Small intestine (tissue), 7 donors: ENCODE results near the gene IGFL4. TPM values are rescaled to one million over a fixed set of nuclear protein-coding genes. Genes with fewer than 3 reads are reported as not detected.

Experiments used
- DNase-seq, 2 donors: peaks; one replicate each; pipeline versions ENCODE4 v3.0.0 to v3.0.0-alpha.2; 2013
- FAIRE-seq: peaks from 2 replicates; lab custom pipeline; 2012; peaks lifted over from hg19 to GRCh38; lab: Jason Lieb, UNC
- H3K27ac ChIP-seq, 3 donors: one replicate each; pipeline ENCODE4 v1.5.1; 2013; ENCODE audit warnings: low read length in 2 of 3, mild to moderate bottlenecking in 2 of 3, control low read depth in 1 of 3, inconsistent platforms in 1 of 3, low read depth in 1 of 3, moderate library complexity in 1 of 3
- H3K27me3 ChIP-seq, 3 donors: one replicate each; pipeline ENCODE4 v1.6.1; 2013; ENCODE audit warnings: low read length in 3 of 3, inconsistent platforms in 1 of 3; ENCODE audit not compliant: control insufficient read depth in 3 of 3, insufficient read depth in 3 of 3
- H3K36me3 ChIP-seq, 3 donors: one replicate each; pipeline ENCODE4 v1.6.1; 2013; ENCODE audit warnings: low read length in 3 of 3, inconsistent platforms in 1 of 3, low read depth in 1 of 3, mild to moderate bottlenecking in 1 of 3, moderate library complexity in 1 of 3; ENCODE audit not compliant: control insufficient read depth in 3 of 3, insufficient read depth in 2 of 3
- H3K4me1 ChIP-seq, 3 donors: one replicate each; pipeline ENCODE4 v1.6.1; 2013; ENCODE audit warnings: low read length in 2 of 3, inconsistent platforms in 1 of 3, low read depth in 1 of 3, mild to moderate bottlenecking in 1 of 3, moderate library complexity in 1 of 3; ENCODE audit not compliant: control insufficient read depth in 3 of 3, insufficient read depth in 2 of 3
- H3K4me3 ChIP-seq, 3 donors: one replicate each; pipeline ENCODE4 v1.5.1; 2013; ENCODE audit warnings: low read length in 3 of 3, control low read depth in 1 of 3, inconsistent platforms in 1 of 3, low read depth in 1 of 3, mild to moderate bottlenecking in 1 of 3, moderate library complexity in 1 of 3
- H3K9me3 ChIP-seq, 2 donors: one replicate each; pipeline ENCODE4 v1.6.1; 2013; ENCODE audit warnings: low read depth in 1 of 2, low read length in 1 of 2; ENCODE audit not compliant: control insufficient read depth in 2 of 2, insufficient read depth in 1 of 2
- WGBS, 3 donors: extraction: QIAGEN DNeasy Blood & Tissue Kit; methylation state at CpG; one replicate each; pipeline ENCODE4 v1.1.7; 2013; 5-methylcytosine and 5-hydroxymethylcytosine counted together
- polyA plus RNA-seq, 4 donors: library from polyadenylated mRNA; stranded (reverse) in 3 of 4; unstranded in 1 of 4; fragments of 200-250 nt in 3 of 4; fragments of 120-200 nt in 1 of 4; gene quantifications; one replicate each; pipeline versions ENCODE4 v1.2.1 to v1.2.3, GENCODE V29; 2013
- donor health status: healthy with polysubstance abuse.
- donor health status: control.
- donor health status: control.
- donor health status: Bipolar disorder and iron deficiency.
- donor health status: healthy.

The IGFL4 gene
- polyA plus RNA-seq, 4 donors = 0.03 to 1.2 TPM; not detected in 2

- FAIRE-seq = no peak
These were observed 7.4 kb downstream of the IGFL4 start for GRCh38 chr19:46033401-46033800.

GRCh38 chr19:46032597-46033025, 8.2 kb downstream of the IGFL4 start:
- H3K9me3 ChIP-seq = peaks cover 0 to 15% of the 10 kb centered on the region in 2 donors
- DNase-seq = no peak
- 87 to 91% (median 89%) methylated on average over 3 of the region's 3 CpGs for WGBS, 3 donors
- no peak overlapping the region for H3K4me3 ChIP-seq
- no peak for FAIRE-seq
- no peaks in the 10 kb centered on the region for H3K4me1 ChIP-seq
- H3K27me3 ChIP-seq = peaks cover 0 to 3% (median 2%) of the 10 kb centered on the region in 3 donors
- H3K36me3 ChIP-seq = peaks cover 0 to 2% (median 0%) of the 10 kb centered on the region in 3 donors
- H3K27ac ChIP-seq = no peak overlapping the region

More at GRCh38 chr19:46033401-46033800, 7.4 kb downstream of the IGFL4 start:
- Histone ChIP-seq H3K27me3 (peaks cover 0 to 3% (median 2%) of the 10 kb centered on the region in 3 donors), H3K27ac (no peak overlapping the region), H3K4me3 (no peak overlapping the region), H3K4me1 (no peaks in the 10 kb centered on the region), H3K9me3 (peaks cover 0 to 16% of the 10 kb centered on the region in 2 donors), H3K36me3 (peaks cover 0 to 2% (median 0%) of the 10 kb centered on the region in 3 donors)
- 83 to 89% (median 87%) methylated on average over 11 of the region's 11 CpGs for WGBS, 3 donors
- no peak for DNase-seq

DNA sequence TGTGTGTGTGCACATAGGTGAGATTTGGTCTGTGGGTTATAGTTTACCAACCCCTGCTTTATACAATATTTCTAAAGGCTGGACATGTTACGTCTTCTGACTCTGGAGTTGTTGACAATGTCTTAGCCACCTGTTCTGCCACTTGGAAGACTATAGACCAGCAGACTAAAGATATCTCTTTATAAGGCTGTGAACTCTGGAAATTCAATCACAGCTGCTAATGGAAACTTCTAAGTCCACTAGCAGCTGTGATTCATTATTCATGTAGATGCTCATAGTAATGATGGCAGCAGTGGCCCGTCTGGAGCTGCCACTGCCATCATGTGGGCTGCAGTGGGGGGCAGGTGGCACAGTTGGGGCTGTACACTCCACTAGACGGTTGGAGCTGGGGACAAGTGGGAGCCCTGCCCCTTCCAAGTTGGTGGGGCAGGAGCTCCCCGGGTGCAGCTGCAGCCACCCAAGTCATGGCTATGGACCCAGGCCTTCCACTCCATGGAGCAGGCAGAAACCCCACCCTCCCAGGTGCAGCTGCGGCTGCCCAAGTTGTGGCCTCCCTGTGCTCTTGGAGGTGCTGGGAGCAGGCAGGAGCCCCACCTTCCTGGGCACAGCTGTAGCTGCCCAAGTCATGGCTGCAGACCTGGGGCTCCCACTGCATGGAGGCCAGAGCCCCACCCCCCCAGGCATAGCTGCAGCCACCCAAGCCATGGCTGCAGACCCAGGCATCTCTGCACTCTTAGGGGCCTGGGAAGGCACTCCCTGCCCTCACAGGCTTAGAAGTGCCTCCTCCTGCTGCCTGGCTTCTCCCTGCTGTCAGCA, 8.8 kb downstream of the IGFL4 start:
- H3K36me3 ChIP-seq = peaks cover 0 to 2% (median 0%) of the 10 kb centered on the region in 3 donors
- peaks cover 0 to 10% of the 10 kb centered on the region in 2 donors for H3K9me3 ChIP-seq
- WGBS, 3 donors = 70 to 79% (median 78%) methylated on average over 5 of the region's 5 CpGs
- H3K4me3 ChIP-seq = no peak overlapping the region
- H3K27me3 ChIP-seq = peaks cover 0 to 3% (median 0%) of the 10 kb centered on the region in 3 donors
- no peaks in the 10 kb centered on the region for H3K4me1 ChIP-seq
- no peak overlapping the region for H3K27ac ChIP-seq
- FAIRE-seq (no peak), DNase-seq (no peak)

DNA sequence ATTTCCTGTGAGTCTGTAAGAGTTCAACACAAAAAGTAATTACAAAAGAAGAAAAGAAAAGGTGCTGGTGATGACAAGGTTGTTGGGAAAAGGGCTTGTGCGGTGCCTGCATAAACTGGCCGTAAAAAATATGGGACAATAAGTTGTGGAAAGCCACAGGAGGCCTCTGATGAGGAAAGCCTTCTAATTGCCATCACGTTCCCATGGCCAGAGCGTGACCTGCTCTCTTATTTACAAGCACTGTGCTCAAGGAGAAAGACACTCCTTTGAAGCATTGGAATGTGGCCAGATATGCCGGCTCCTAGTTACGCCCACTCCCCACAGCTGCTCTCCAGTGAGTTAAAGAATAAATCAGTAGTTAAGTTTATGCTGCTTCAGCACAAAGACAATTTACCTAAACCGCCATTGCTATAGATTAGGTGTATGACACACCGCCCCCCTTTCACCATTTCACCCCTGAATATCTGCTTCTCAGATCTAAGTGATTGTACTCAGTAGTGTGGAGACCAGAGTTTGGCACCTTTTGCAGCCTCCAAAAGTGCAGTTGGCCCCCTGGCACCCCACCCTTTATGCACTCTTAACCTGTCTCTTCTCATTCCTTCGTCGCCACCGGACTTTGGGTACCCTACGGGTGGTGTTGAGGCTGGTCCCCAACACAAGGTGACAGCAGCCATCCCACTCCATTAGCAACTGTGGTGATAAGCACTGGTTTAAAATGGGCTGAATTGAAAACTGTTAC, 9.8 kb downstream of the IGFL4 start:
- 44 to 58% (median 54%) methylated on average over 12 of the region's 12 CpGs for WGBS, 3 donors
- peaks cover 0 to 3% (median 0%) of the 10 kb centered on the region in 3 donors for H3K27me3 ChIP-seq
- H3K9me3 ChIP-seq = peaks cover 0 to 10% of the 10 kb centered on the region in 2 donors
- peaks cover 0 to 2% (median 0%) of the 10 kb centered on the region in 3 donors for H3K36me3 ChIP-seq
- no peak overlapping the region for H3K27ac ChIP-seq
- no peak overlapping the region for H3K4me3 ChIP-seq
- peak in 1 of 2 donors; percentile 48 for DNase-seq
- no peak for FAIRE-seq
- H3K4me1 ChIP-seq = no peaks in the 10 kb centered on the region

DNA sequence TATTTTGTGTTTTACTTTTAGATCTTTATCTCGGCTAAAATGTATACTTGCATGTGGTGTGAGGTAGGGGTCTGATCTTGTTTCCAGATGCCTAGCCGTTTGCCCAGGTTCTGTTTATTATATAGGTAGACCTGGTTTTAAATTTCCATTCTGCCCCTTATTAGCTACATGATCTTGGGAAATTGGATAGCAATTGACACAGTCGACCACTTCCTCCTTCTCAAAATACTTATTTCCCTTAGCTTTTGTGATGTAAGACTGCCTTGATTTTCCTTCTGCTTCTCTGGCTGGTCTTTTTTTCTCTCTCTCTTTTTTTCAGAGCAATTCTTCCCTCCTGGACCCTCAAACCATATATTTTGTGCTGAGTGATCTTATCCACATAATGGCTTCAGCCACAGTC, 15.0 kb downstream of the IGFL4 start:
- WGBS, 3 donors = 67 to 69% (median 69%) methylated on average over 3 of the region's 3 CpGs
- DNase-seq (no peak), FAIRE-seq (no peak)
- H3K4me1 ChIP-seq = no peaks in the 10 kb centered on the region
- H3K4me3 ChIP-seq = no peak overlapping the region
- H3K27me3 ChIP-seq = peaks cover 4 to 24% (median 7%) of the 10 kb centered on the region in 3 donors
- H3K36me3 ChIP-seq = peaks cover 0 to 1% (median 0%) of the 10 kb centered on the region in 3 donors
- H3K27ac ChIP-seq = no peak overlapping the region
- no peaks in the 10 kb centered on the region for H3K9me3 ChIP-seq

- Histone ChIP-seq H3K27ac (no peak overlapping the region), H3K4me3 (no peak overlapping the region), H3K36me3 (peaks cover 0 to 14% (median 0%) of the 10 kb centered on the region in 3 donors), H3K4me1 (no peaks in the 10 kb centered on the region), H3K9me3 (no peaks in the 10 kb centered on the region), H3K27me3 (peaks cover 4 to 24% (median 7%) of the 10 kb centered on the region in 3 donors)
- FAIRE-seq (no peak), DNase-seq (no peak)
- WGBS, 3 donors = 60 to 62% (median 61%) methylated on average over 11 of the region's 11 CpGs
These were observed 17.5 kb downstream of the IGFL4 start for GRCh38 chr19:46023311-46023779.

DNA sequence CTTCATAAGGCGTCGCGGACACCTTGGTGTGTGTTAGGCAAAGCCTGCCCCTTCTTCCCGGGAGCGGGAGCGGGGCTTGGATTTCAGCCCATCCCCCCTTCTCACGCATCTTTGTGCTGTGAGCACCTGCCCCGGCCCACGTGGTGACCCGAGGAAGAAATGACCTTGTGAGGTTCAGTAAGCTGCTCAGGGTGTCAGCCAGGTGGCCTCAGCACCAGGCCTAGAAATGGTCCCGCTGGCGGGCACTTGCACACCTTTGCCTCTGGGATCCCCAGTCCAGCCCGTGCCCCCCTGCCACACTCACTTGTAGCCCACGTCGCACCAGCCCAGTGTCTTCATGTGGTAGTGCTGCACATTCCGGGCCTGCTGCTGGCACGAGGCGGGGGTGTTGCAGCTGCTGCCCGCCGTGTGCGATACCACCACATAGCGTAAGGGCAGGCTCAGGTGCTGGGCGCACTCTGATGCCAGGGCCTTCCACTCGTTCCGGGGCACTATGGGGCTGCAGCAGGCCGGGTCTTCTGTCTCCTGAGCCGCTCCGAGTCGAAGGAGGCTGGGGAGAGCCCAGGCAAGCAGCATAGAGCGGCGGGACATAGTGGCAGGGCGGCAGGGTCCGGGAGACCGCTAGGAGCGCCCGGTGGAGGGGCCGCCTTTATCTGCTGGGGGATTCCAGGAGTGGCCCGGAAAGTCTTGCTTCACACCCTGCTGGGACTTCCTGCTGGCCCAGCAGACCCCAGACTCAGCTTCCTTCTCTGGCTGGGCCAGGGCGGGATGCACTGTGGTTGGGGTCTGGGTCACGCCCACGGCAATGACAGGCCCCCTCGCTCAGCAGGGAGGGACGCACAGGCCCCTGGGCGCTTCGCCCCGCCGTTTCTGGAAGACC, 18.1 kb downstream of the IGFL4 start, which contains the start of gene PGLYRP1:
PGLYRP1 (minus strand) TSS at position 623 of the 880 bp plus-strand sequence; CDS start at position 591, 32 bp downstream.
- 26 to 33% (median 30%) methylated on average over 42 to 47 of the region's 47 CpGs for WGBS, 3 donors
- Histone ChIP-seq H3K36me3 (peaks cover 0 to 19% (median 0%) of the 10 kb centered on the region in 3 donors), H3K9me3 (no peaks in the 10 kb centered on the region), H3K27ac (no peak within 1 kb of the TSS), H3K4me3 (no peak within 1 kb of the TSS), H3K27me3 (peaks cover 4 to 24% (median 7%) of the 10 kb centered on the region in 3 donors), H3K4me1 (no peaks in the 10 kb centered on the region)
- no peak for DNase-seq
- FAIRE-seq = no peak
